Activated naive CD4-positive, alpha-beta T cell treated with Interleukin-2 at 50 U/mL for 16 hours (primary cell): Measurements from ENCODE around the gene LY6G6D.
"Not testable (repeated sequence)": the region's sequence is repeated elsewhere in the genome, so short reads cannot be mapped to it uniquely, and the experiment has no call there.

ENCODE experiments used
- DNase-seq: peaks from one replicate; pipeline ENCODE4 v3.0.0-alpha.2; 2020

Gene LY6G6D

DNA sequence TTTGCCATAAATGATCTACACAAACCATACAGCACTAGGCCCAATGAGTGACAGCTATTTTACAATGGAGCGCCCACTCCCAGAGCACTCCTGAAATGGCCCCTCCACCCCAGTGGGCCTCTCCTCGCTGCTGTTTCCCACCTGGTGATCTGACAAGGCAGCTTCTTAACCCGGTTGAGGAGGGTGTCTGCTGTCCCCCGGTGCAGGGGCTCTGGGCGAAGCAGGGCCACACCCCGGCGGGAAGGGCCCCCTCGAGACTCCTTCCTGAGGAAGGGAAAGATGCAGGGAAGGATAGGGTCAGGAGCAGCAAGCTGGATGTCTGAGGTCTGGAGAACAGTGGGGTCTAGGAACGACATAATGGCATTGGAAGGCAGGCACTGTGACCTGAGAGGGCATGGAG lies 22.3 kb upstream of the LY6G6D start:
- no peak for DNase-seq

DNA sequence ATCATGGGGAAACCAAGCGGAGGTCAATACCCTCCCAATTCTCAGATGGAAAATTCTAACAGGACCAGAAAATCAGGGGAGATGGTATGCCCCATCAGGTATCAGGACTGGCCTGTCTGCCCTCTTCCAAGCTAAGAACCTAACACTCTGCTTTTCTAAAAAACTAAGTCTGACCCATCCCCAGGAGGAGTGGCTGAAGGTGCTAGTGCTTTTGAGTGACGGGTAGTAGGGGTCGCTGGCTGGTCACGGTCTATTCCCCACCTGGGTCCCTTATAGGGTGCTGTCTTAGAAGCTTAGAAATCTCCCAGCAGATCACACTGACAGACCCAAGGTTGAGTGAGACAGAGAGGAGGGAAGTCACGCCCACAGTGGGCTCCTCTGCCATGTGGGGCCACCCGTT lies 21.6 kb upstream of the LY6G6D start:
- DNase-seq: no peak

DNA sequence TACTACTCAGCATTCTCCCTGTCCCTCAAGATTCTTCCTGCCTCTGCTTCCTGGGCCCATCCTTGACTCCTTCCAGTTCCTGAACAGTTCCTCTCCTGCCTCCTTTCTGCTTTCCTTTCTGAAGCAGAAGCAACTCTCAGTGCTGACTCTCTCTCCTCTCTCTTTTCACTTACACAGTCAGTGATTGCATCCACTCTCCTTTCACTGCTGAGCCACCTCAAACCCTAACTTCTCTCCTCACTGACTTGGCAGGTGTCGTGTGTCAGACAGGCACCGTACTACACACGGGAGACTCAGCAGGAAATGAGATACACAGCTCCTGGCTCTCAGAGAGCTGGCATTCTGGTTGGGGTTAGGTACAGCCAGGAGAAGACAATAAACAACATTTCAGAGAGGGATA lies 17.6 kb upstream of the LY6G6D start:
- no peak for DNase-seq

DNA sequence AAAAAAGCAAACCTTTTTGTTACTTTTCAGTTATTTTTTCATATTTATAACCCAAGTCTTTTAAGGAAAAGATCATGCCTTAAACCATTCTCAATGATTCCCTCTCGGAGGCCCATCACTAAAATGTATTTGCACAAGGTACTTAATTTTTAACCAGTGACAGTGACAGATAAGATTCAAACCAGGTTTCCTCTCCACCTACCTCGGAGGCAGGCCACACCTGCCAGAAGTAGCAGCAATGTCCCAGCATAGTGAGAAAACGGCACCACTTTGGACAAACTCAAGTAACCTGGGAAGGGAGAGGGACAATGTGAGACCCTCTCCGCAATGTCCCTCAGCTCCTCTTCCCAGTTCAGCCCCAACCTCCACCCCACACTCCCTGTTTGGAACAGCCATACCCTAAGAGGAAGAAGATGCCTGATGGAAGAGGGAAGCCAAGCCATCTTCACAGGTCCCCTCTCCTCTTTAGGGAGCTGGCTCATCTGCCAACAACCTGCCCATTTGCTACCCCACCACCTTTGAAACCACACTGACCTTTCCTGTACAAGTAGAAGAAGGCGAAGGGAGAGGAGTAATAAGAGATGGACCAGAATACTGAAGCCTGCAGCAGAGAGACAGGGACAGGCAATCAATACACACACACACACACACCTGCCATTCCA lies 14.3 kb upstream of the LY6G6D start:
- DNase-seq: no peak

DNA sequence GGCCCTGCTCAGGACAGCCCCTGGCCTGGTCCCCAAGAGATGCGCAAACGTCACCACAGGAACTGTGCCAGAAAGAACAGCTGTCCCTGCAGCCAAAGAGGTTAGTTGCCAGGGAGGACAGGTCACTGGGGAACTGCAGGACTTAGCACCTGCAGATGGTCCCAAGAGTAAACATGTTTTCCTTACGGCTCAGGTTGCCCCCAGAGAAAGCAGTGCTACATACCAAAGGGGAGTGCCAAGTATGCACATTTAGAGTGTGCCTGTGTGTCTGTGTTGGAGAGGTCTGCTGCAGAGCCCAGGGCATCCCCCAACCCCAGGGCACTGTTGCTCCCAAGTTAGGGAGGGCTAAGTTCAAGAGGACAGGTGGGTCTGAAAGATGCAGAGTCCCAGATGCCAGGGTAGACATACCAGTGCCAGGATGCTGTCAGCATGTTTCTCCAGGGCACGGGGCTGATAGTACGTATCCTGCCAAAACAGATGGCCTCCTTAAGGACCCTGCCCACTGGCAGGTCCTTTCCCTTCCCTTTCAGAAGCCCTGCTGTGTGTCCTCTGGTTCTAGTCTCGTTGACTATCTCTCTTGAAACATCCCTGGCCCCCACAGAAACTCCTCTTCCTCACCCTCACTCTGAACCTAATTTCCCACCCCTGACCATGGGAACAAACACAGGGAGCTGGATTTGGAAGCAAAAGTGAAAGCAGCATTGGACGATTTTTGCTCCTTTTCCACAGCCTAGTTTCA lies 13.3 kb upstream of the LY6G6D start:
- no peak for DNase-seq

DNA sequence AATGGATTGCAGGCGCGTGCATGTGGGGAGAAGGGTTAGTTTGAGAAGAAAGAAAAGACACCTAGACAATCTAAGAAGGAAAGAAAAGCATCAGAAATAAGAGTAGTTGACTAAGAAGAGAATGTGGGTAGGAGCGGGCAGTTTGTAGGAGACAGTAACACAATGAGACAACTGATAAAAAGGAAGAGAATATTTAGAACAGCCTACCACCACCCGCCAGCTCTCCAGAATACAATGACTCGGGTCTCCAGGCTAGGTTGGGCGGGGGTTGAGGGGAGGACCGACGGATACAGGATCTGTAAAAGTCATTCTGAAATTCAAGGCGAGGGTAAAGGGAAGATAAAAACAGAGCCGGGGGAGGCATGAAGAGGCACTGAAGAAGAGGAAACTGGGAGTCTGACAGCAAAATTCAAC lies 12.7 kb upstream of the LY6G6D start:
- peak; percentile 48 for DNase-seq

DNA sequence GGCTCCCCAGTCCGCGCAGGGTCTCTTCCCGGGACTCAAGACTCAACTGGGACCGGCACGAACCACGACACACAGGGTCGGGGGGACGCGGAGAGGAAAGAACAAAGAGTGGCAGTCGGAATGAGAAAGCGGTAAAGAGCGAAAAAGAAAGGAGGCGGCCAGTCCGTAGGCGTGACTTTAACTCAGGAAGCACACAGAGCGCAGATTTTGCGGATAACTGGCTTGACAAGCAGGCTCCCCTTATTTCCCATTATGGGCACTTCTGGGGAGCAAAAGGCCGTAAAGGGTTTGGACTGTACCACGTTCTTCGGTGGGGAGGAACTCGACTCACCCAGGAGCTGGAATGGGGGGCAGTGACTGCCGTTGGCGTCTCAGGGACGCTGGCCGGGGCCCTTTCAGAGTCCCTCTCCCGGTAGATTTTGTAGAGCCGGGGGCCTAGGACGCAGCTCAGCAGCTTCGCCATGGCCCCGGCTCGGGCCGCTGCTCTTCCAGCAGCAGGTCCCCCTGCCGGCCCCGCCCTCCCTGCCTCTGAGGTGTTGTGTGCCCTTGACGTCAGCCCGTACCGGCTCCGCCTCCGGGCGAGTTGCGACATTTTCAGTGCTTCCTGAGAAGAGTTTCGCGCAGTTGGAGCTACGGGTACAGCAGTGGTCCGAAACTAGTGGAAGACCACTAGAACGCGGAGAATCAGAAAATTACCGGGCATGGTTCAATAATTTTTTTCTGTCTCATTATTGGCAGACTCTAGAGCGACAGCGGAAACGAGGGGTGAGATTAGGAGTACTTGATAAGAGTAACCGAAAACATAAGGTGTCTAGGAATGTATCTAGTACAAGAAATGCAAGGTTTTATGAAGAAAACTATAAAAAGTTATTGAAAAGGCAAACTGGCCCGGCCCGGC lies 12.1 kb upstream of the LY6G6D start, which contains the start of gene ABHD16A:
ABHD16A (minus strand) TSS at position 506 of the 898 bp plus-strand sequence; CDS start at position 463, 43 bp downstream.
- DNase-seq: peak; percentile 96

DNA sequence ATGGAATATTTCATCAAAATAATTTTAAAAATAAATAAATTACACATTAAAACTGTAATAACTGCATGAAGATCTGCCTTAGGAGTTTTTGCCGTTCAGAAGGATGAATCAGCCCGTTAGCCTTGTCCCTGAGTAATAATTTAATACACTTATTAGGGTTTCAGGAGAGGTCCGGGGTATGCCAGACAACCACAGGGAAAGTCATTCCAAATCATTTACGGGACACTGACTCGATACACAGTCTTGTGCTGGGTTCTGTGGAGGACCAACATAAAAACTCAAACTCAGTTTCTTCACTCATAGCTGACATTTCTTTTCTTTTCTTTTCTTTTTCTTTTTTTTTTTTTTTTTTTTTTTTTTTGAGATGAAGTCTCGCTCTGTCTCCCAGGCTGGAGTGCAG lies 9.2 kb upstream of the LY6G6D start:
- DNase-seq: no peak

DNA sequence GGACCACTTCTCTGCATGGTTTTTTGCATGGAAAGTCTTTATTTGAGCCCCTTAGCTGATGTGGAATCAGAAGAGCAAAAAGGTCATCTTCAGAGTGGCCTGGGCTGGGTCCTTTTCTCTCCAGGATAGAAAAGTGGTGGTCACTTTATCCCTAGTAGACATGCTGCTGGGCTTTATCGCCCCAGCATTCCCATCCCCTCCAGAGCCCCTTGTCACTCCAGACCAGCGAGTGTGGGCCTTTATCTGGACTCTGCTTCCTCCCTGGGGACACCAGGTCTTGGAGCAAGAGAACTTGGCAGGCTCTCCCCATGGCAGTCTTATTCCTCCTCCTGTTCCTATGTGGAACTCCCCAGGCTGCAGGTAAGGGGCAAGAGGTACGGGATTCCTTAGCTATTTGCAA lies 8.5 kb upstream of the LY6G6D start, which contains the start of gene LY6G6F:
LY6G6F (plus strand) TSS at position 268 of the 400 bp plus-strand sequence; CDS start at position 309, 41 bp downstream.
- no peak for DNase-seq

DNA sequence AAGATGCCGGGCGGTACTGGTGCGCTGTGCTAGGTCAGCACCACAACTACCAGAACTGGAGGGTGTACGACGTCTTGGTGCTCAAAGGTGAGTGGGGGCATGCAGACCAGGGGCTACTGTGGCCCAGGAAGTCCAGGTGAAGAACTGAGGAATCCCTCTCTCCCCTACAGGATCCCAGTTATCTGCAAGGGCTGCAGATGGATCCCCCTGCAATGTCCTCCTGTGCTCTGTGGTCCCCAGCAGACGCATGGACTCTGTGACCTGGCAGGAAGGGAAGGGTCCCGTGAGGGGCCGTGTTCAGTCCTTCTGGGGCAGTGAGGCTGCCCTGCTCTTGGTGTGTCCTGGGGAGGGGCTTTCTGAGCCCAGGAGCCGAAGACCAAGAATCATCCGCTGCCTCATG lies 7.4 kb upstream of the LY6G6D start:
- DNase-seq: no peak

DNA sequence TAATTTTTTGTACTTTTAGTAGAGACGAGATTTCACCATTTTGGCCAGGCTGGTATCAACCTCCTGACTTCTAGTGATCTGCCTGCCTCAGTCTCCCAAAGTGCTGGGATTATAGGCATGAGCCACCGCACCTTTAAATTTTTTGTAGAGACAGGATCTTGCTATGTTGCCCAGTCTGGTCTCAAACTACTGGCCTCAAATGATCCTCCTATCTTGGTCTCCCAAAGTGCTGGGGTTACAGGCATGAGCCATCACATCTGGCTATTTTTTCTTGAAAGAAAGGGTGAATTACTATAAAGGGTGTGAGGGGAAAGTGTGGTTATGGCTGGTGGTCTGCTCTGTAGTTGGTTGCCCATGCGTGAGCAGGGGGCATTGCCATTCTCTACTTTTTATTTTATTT lies 6.9 kb upstream of the LY6G6D start:
- no peak for DNase-seq

DNA sequence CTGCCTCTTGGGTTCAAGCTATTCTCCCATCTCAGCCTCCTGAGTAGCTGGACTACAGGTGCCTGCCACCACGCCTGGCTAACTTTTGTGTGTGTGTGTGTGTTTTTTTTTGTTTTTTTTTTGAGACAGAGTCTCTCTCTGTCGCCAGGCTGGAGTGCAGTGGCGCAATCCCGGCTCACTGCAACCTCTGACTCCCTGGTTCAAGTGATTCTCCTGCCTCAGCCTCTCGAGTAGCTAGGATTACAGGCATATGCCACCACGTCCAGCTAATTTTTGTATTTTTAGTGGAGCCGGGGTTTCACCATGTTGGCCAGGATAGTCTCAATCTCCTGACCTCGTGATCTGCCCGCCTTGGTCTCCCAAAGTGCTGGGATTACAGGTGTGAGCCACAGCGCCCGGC lies 6.0 kb upstream of the LY6G6D start:
- not testable (repeated sequence) for DNase-seq

DNA sequence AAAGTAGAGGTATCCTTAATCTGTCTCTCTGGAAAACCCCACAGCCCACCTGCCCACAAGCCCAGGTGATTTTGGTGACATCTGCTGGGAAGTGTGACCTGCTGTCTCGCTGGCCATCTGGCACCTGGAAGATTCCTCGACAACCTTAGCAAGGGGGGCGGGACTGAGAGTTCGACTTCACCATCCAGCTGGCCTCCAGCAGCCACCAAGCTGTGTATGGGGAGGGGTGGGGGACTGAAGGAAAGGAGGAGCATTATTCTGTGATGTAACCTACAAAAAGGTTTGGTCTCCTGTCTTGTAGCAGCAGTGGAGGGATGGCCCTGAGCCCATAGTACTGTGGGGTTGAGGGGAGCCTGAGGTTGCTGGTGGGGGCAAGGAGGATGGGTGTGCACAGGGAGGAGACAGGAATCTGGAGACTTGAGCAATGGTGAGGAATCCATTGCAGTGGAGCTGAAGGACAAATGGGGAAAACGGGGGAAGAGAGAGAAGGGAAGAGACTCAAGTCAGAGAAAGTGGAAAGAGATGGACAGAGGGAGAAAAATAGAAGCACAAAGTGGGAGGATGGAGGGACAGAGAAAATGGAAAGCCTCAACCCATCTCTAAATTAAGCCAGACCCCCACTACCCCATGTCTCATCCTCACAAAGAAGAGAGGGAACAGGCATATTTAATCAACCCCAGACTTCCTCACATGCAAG lies 4.5 kb upstream of the LY6G6D start:
- no peak for DNase-seq

DNA sequence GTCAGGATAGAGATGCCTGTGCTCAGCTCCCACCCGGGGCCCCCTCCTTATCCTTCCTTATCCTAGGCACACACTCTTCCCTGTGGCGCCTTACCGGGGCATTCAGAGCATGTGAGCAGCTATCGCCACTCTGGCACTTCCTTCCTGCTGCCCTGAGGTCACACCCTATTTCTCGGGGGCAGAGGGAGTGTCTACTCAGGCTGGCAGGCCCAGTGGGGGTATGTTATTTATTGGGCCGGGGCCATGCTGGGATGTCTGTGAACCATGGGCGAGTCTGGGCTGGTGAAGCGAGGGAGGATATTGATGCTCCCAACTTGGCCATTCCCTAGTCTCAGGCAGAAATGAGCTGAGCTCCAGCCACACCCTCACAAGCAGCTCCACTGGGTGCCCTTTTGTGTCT lies 3.9 kb upstream of the LY6G6D start:
- DNase-seq: no peak

DNA sequence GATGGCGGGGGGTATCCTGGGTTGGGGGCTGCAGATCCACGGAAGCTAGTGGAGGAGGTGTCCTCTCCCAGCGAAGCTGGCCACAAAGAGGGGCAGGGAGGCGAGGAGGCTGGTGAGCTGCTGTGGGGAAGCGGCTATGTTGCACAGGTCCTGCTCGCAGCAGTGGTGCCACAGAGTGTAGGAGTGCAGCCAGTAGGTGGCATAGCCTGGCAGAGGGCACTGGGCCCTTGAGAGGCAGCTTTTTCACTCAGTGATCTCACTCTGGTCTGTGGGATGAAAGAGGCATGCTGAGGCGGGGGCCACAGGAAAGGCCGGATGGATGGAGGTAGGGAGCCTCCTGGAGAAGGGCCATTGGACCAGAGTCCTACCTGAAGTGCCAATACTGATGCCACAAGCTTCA lies 2.9 kb upstream of the LY6G6D start:
- no peak for DNase-seq

DNA sequence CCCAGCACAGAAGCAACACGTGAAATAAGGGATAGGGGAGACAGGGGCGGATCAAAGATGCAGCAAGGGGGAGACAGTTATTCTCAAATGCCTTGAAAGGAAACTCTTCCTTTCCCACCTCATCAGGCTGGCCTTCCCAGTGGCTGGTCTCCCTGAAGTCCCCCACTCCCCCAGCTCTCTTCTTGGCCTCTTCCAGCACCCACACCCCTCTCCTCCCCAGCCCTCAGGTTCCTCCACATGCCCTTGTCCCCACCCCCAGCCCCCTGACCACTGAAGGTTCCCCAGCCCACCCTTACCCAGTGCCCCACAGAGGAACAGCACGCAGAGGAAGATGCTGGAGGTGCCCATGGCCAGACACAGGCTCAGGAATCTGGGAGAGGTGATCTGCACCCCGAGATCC lies 1.7 kb upstream of the LY6G6D start:
- DNase-seq: no peak

DNA sequence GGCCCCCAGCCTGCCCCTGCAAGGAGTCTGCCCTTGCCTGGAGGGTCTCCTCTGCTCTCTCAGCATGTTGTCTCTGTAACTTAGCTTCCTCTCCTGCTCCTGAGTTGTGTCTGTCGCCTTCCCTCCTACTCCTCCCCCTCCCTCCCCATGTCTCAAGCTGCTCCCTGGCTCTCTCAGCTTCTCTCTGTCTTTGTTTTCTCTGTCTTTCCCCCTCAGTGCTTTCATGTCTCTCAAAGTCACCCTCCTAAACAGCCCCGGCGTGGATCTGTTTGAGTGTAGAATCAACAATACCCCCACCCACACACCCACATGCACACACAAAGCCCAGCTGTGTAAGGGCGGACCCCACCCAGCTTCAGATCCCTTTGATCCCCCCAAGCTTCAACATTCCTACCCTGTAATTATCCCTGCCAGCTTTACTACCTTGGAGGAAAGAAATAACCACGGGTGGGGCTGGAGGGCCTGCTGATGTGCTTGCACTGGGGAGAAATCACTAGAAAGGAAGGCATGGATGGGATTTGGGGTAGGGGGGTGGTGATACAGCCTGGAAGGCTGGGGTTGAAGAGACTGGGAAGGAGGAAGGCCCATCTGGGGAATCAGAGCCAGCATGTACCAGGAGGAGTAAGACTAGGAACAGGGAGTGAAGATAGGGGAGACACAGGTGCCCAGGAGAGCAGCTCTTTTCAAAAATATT lies 1.0 kb upstream of the LY6G6D start:
- DNase-seq: no peak

DNA sequence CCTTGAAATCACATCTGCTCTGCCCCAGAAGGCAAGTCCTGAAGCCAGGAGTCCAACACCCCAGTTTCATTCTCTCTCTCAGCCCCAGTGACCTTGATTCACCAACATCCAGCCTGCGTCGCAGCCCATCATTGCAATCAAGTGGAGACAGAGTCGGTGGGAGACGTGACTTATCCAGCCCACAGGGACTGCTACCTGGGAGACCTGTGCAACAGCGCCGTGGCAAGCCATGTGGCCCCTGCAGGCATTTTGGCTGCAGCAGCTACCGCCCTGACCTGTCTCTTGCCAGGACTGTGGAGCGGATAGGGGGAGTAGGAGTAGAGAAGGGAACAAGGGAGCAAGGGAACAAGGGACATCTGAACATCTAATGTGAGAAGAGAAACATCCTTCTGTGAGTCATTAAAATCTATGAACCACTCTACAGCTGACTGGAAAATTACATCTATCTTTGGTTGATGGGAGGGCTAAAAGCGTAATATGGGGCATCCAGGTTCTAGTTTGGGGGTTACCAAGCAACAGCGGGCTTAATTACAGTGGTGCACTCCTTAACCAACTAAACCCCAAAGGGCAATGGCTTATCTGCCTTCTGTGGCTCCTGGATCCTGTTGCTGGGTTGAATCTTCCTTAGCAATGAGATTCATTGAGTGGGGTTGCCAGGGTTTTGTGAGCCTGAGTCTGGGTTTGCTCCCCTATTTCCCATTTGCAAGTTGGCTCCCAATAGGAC lies 2.5 kb downstream of the LY6G6D start:
- DNase-seq: no peak

DNA sequence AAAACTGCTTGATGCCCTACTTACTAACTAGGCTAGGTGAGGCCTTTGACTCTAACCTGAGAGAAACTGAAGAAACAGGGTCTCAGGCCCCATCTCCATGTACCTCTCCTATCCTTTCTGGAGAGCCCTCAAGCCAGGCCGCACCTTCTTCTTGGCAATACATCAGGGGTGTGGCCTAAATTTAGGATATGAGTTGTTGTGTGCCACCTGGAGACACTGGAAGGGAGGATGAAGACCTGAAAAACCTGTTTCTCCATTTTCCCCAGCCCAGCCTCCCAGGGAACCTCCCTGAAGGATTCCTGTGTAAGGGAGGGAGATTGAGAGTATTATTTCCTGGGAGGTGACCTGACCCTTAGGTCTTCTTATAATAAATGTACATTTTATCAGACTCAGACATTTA lies 3.1 kb downstream of the LY6G6D start:
- DNase-seq: no peak

DNA sequence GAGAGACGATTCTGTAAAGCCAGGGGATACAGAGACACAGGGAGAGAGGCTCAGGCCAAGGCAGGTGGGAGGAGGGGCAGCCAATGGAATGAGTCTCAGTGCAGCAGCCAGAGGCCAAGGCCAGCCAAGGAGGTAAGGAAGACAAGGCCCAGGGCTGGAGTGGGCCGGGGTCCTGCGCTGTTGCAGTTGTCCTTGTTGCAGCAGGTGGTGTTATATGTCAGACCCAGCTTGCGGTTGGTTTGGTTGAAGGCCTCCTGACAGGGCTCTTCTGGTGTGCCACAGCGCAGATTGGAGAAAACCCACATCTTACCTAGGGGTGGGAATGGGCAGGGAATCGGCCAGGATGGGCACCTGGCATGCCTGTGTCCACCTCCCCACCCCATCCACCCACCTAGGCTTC lies 3.9 kb downstream of the LY6G6D start:
- DNase-seq: no peak

DNA sequence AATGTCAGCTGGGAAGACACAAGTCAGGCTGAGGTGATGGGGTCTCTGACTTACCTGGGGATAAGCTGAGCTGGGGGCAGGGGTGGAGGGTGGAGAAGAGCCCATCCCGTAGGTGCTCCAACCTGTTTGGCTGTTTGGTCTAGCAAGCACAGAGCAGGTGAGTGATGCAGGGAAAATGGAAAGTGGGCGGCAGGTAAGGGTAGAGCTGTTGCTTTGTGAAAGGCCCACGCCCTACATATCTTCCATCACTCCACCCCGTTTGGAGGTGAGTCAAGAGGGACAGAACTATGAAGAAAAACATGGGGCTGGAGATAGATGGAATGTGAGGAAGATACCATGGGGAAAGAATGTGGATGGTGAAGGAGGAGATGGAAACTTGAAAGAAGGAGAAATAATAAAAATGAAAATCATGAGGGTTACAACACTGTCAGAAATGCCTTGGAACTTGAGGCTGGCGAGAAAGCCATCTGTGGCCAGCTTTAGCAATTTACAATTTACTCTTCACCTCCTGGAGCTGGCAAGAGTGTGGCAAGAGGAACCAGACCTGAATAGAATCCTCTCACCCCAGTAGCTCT lies 5.1 kb downstream of the LY6G6D start:
- DNase-seq: no peak
